Upper lobe of left lung (tissue), 4 donors: ENCODE measurements around the gene GH2.
"Not testable (repeated sequence)": the region's sequence is repeated elsewhere in the genome, so short reads cannot be mapped to it uniquely, and the experiment has no call there.

ENCODE experiments used
- CTCF ChIP-seq, 6 experiments: fragments of 450-650 bp in 4 of 6; fragments of 200-600 bp in 2 of 6; sonication (generic) in 2 of 6; IDR thresholded peaks; one replicate each; pipeline ENCODE4 v1.5.1; 2016 to 2019; ENCODE audit warnings: antibody characterized with exemption in 6 of 6
- EP300 ChIP-seq, 4 donors: sonication (generic); formaldehyde crosslinking; IDR thresholded peaks; one replicate each; pipeline ENCODE4 v1.5.1; 2017; ENCODE audit warnings: antibody characterized with exemption in 4 of 4, control low read depth in 2 of 4
- POLR2A ChIP-seq, 4 donors: fragments of 450-650 bp; IDR thresholded peaks; one replicate each; pipeline ENCODE4 v1.5.1; 2016 to 2017; ENCODE audit warnings: antibody characterized with exemption in 4 of 4, mild to moderate bottlenecking in 2 of 4

- TF ChIP-seq POLR2A, CTCF, EP300 (IDR thresholded peaks at IDR 0.05): not testable (repeated sequence)
These were observed 932 bp upstream of the GH2 start for GRCh38 chr17:63882626-63883126.
